Measurements from ENCODE around the gene CD48. TPM values are rescaled to one million over a fixed set of nuclear protein-coding genes. Genes with fewer than 3 reads are reported as not detected.

The CD48 gene
- total and polyA plus RNA-seq, 7 donors = 2.9 to 112 (median 4.5) TPM

DNA sequence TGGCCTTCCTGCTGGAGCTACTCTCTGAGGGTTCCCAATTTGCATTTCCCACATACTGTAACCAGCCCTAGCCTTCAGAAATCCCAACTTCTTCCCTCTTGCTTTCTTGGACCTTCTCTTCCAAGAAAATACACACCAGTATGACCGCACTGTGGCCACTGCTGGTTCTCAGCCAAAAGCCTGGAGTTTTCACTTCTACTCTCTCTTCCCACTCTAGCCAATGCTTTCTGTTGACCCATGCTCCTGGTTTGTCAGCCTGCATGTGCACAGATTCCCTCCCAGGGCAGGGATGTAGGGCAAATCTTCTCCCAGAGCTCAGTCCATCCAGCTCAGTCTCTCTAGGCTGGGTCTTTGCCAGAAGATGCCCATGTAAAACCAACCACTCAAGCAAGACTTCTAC is 65.4 kb downstream of the CD48 start:
- 81 to 88% methylated on average over 1 of the region's 1 CpG for WGBS, 2 donors
- no peak for DNase-seq

GRCh38 chr1:160645386-160646130 is 66.1 kb downstream of the CD48 start:
- Histone ChIP-seq H3K4me3 (no peak overlapping the region), H3K9me3 (no peaks in the 10 kb centered on the region), H3K36me3 (no peaks in the 10 kb centered on the region), H3K4me1 (no peaks in the 10 kb centered on the region), H3K27me3 (no peaks in the 10 kb centered on the region), H3K27ac (no peak overlapping the region)
- 69 to 83% methylated on average over 13 of the region's 13 CpGs for WGBS, 2 donors
- intact Hi-C loops (cut with DNase I) = no loop called here
- TF ChIP-seq POLR2AphosphoS5 (IDR thresholded peaks at IDR 0.05) (no peak), EP300 (IDR thresholded peaks at IDR 0.05) (no peak), CTCF (IDR thresholded peaks at IDR 0.05) (no peak), POLR2A (IDR thresholded peaks at IDR 0.05) (no peak)
- no peak for DNase-seq

More for the DNA sequence above, 65.4 kb downstream of the CD48 start:
- H3K4me3 ChIP-seq = no peak overlapping the region
- intact Hi-C loops (cut with DNase I) = no loop called here
- TF ChIP-seq POLR2AphosphoS5 (IDR thresholded peaks at IDR 0.05) = no peak
- no peaks in the 10 kb centered on the region for H3K9me3 ChIP-seq
- H3K36me3 ChIP-seq = no peaks in the 10 kb centered on the region
- H3K27me3 ChIP-seq = no peaks in the 10 kb centered on the region
- H3K27ac ChIP-seq = no peak overlapping the region
- H3K4me1 ChIP-seq = no peaks in the 10 kb centered on the region

DNA sequence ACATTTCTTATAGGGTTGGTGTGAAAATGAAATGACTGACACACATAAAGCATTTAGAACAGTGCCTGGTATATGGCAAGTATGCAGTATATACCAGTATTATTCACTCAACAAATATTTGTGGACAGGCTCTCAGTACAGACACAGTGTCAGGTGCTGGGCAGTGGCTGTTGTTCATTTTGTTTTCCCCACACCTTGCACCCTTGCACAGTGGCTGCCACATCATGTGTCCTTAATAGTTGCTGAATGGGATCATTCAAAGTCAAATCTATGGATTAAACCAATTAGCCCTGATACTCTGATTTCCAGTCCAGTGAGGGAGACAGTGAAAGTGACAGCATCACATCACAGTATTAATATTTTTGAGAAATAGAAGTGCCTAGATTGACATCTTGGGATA is 67.2 kb downstream of the CD48 start:
- Histone ChIP-seq H3K36me3 (no peaks in the 10 kb centered on the region), H3K27me3 (no peaks in the 10 kb centered on the region), H3K4me3 (no peak overlapping the region), H3K4me1 (no peaks in the 10 kb centered on the region), H3K9me3 (no peaks in the 10 kb centered on the region), H3K27ac (no peak overlapping the region)
- intact Hi-C loops (cut with DNase I) = no loop called here
- no peak for DNase-seq
- no peak for TF ChIP-seq CTCF (IDR thresholded peaks at IDR 0.05)
- no peak for TF ChIP-seq POLR2A (IDR thresholded peaks at IDR 0.05)
- TF ChIP-seq EP300 (IDR thresholded peaks at IDR 0.05) = no peak
- no peak for TF ChIP-seq POLR2AphosphoS5 (IDR thresholded peaks at IDR 0.05)

GRCh38 chr1:160643138-160643537 is 68.5 kb downstream of the CD48 start:
- intact Hi-C loops (cut with DNase I) = no loop called here
- Histone ChIP-seq H3K4me3 (no peak overlapping the region), H3K4me1 (no peaks in the 10 kb centered on the region), H3K27ac (no peak overlapping the region), H3K9me3 (no peaks in the 10 kb centered on the region), H3K36me3 (no peaks in the 10 kb centered on the region), H3K27me3 (no peaks in the 10 kb centered on the region)
- no peak for DNase-seq
- TF ChIP-seq POLR2A (IDR thresholded peaks at IDR 0.05) (no peak), POLR2AphosphoS5 (IDR thresholded peaks at IDR 0.05) (no peak), EP300 (IDR thresholded peaks at IDR 0.05) (no peak), CTCF (IDR thresholded peaks at IDR 0.05) (no peak)
- 46 to 78% methylated on average over 5 of the region's 5 CpGs for WGBS, 2 donors

DNA sequence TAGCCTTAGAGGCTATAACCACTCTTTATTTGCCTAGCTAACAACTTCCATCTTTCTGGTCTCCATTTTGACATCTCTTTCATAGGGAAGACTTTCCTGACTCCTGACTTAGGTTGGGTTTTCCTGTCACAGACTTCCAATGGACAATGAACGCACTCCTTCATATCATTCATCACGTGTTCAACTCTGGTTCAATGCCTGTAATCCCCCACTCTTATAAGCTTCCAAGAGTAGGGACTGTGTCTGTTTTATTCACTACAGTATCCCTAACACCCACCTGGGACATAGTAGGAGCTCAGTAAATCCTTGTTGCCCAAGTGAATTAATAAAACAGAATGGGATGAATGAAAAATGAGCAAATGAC is 69.4 kb downstream of the CD48 start:
- Histone ChIP-seq H3K36me3 (no peaks in the 10 kb centered on the region), H3K27me3 (no peaks in the 10 kb centered on the region), H3K9me3 (no peaks in the 10 kb centered on the region), H3K4me1 (no peaks in the 10 kb centered on the region), H3K4me3 (no peak overlapping the region), H3K27ac (no peak overlapping the region)
- 92 to 94% methylated on average over 2 of the region's 2 CpGs for WGBS, 2 donors
- no peak for TF ChIP-seq POLR2AphosphoS5 (IDR thresholded peaks at IDR 0.05)
- TF ChIP-seq EP300 (IDR thresholded peaks at IDR 0.05) = no peak
- no peak for TF ChIP-seq POLR2A (IDR thresholded peaks at IDR 0.05)
- TF ChIP-seq CTCF (IDR thresholded peaks at IDR 0.05) = no peak
- DNase-seq = no peak
- intact Hi-C loops (cut with DNase I) = no loop called here
